Panc1 (cell line): ENCODE results near the gene MPPED1. TPM values are rescaled to one million over a fixed set of nuclear protein-coding genes. Genes with fewer than 3 reads are reported as not detected.

Source experiments
- ATAC-seq: fragments of 200-7000 bp; cut with Tn5 transposase; 2 replicates; pipeline ENCODE4 v1.9.1; 2020; ENCODE audit warnings: mild to moderate bottlenecking, moderate library complexity
- BruUV-seq: library from RNA; stranded (reverse); fragments of 400-500 nt; replicated peaks from 2 replicates; lab custom pipeline; 2021; lab: Mats Ljungman, UMichigan
- CTCF ChIA-PET: fragments of 300-600 bp; sonication (Branson Sonifier 250); formaldehyde crosslinking; loops from one replicate; lab custom pipeline; 2022; ENCODE audit warnings: antibody characterized with exemption; lab: Charles Lee
- POLR2A ChIA-PET: fragments of 300-600 bp; sonication (Branson Sonifier 250); formaldehyde crosslinking; loops from one replicate; lab custom pipeline; 2022; ENCODE audit warnings: antibody characterized with exemption; lab: Charles Lee
- DNase-seq: peaks from one replicate; pipeline ENCODE4 v3.0.0-alpha.2; 2010; ENCODE audit warnings: low read depth, low spot score
- H3K27ac ChIP-seq: 2 replicates; pipeline ENCODE4 v1.5.1; 2011; ENCODE audit warnings: mild to moderate bottlenecking, low read length, inconsistent platforms
- H3K27me3 ChIP-seq: fragments of 200-500 bp; sonication (Bioruptor generic); 2 replicates; pipeline ENCODE4 v1.6.0; 2014; ENCODE audit warnings: low read length, inconsistent platforms; ENCODE audit not compliant: control insufficient read depth, insufficient read depth
- H3K36me3 ChIP-seq: fragments of 200-500 bp; sonication (Bioruptor generic); 2 replicates; pipeline ENCODE4 v1.5.1; 2014; ENCODE audit warnings: inconsistent platforms, mild to moderate bottlenecking, low read length, moderate library complexity; ENCODE audit not compliant: control insufficient read depth, insufficient read depth
- H3K4me1 ChIP-seq: 2 replicates; pipeline ENCODE4 v1.5.1; 2011; ENCODE audit warnings: inconsistent platforms, mild to moderate bottlenecking, low read length, moderate library complexity; ENCODE audit not compliant: control insufficient read depth, insufficient read depth
- H3K4me3 ChIP-seq, 2 experiments: 2 replicates each; pipeline ENCODE4 v1.5.1; 2011 to 2012; ENCODE audit warnings: low read depth in 2 of 2, low read length in 2 of 2, mild to moderate bottlenecking in 2 of 2, inconsistent platforms in 1 of 2, moderate library complexity in 1 of 2
- H3K9me3 ChIP-seq: fragments of 200-500 bp; sonication (Bioruptor generic); 2 replicates; pipeline ENCODE4 v1.5.1; 2014; ENCODE audit warnings: low read depth, mild to moderate bottlenecking, inconsistent platforms, low read length, moderate library complexity; ENCODE audit not compliant: control insufficient read depth, insufficient read depth
- POLR2AphosphoS5 ChIP-seq: IDR thresholded peaks from 2 replicates; pipeline ENCODE4 v1.6.1; 2012; ENCODE audit warnings: mild to moderate bottlenecking, low read depth, low read length, moderate library complexity
- SIN3A ChIP-seq: IDR thresholded peaks from 2 replicates; pipeline ENCODE4 v1.6.1; 2012; ENCODE audit warnings: low read depth, mild to moderate bottlenecking, low read length, moderate library complexity, borderline replicate concordance; ENCODE audit not compliant: insufficient read depth
- TCF7L2 ChIP-seq: IDR thresholded peaks from 2 replicates; pipeline ENCODE4 v1.6.1; 2011; ENCODE audit warnings: mild to moderate bottlenecking, low read depth, low read length, inconsistent platforms
- in situ Hi-C: cut with HindIII; loops from 2 replicates; pipeline ENCODE4 v1.10.0; 2016; ENCODE audit warnings: low sequenced_read_pairs, low pct_unique_long_range_greater_than_20kb
- intact Hi-C: fragments of 100-400 bp; cut with micrococcal nuclease; formaldehyde crosslinking; loops from one replicate; pipeline ENCODE4 v1.10.0; 2022; ENCODE audit not compliant: unreplicated experiment
- total RNA-seq: library from RNA; stranded (reverse); gene quantifications from one replicate; pipeline ENCODE4 v1.2.1, GENCODE V29; 2021; ENCODE audit not compliant: unreplicated experiment
- TF ChIP-seq, protein P1 (sequence below): fragments of 450-650 bp; IDR thresholded peaks from 2 replicates; pipeline ENCODE4 v1.5.1; 2017; ENCODE audit warnings: mild to moderate bottlenecking
- TF ChIP-seq, protein P2 (sequence below), 2 experiments: IDR thresholded peaks; 2 replicates each; pipeline ENCODE4 v1.6.1; 2011 to 2012; ENCODE audit warnings: low read depth in 2 of 2, control low read depth in 1 of 2, low read length in 1 of 2, mild to moderate bottlenecking in 1 of 2, moderate library complexity in 1 of 2; ENCODE audit not compliant: insufficient read depth in 1 of 2

MPPED1 gene
- total RNA-seq, 1 experiment from 2014 or later = not detected

DNA sequence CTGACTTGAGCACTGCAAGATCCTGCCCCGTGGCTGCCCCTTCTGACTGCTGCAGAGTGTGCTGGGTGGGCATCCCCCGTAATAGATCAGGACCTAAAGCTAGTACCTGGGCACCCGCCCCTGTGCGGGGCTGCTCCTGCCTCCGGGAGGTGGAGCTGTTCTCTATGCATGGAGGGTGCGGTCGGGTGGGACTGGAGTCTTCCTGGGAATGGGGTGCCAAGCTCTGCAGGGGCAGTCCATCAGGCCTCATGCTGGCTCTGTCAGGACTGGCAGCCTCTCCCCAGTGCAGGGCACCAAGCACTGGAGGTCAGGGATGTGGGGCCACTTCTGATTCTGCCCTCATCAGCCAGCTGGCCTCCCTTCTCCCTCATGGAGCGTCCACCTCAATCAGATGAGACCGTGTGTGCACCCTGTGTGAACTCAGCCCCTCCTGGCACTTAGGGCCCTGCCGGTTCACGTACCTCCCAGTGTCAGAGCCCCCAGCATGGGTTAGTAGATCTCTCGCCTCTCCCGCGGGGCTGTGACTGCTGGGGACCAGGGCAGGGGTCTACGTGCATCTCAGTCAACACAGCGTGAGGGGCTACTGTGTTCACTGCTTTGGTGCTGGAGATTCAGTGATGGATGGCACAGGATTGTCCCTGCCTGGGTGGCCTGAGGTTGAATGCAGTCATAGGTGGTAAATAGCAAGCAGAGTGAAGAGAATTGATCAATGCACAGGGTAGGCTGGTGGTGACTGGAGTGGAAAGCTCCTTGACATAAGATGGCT is 30.8 kb downstream of the MPPED1 start:
- BruUV-seq = no TSS peak
- intact Hi-C loops = no loop called here
- Histone ChIP-seq H3K27me3 (no peaks in the 10 kb centered on the region), H3K27ac (no peak overlapping the region), H3K36me3 (no peaks in the 10 kb centered on the region), H3K4me1 (no peaks in the 10 kb centered on the region; the same call in 1 of the 2 replicates), H3K9me3 (no peaks in the 10 kb centered on the region), H3K4me3 (no peak overlapping the region)
- no peak for DNase-seq
- ATAC-seq = no peak
- ChIA-PET CTCF (interaction anchor here (0.6 kb wide), 1 partner anchor 20 kb away, joined by 3 read pairs; no protein-coding TSS in a partner anchor), POLR2A (interaction anchor here (0.6 kb wide), 1 partner anchor 347 kb away, joined by 4 read pairs; no protein-coding TSS in a partner anchor)
- in situ Hi-C loops = no loop called here
- TF ChIP-seq, protein P1, sequence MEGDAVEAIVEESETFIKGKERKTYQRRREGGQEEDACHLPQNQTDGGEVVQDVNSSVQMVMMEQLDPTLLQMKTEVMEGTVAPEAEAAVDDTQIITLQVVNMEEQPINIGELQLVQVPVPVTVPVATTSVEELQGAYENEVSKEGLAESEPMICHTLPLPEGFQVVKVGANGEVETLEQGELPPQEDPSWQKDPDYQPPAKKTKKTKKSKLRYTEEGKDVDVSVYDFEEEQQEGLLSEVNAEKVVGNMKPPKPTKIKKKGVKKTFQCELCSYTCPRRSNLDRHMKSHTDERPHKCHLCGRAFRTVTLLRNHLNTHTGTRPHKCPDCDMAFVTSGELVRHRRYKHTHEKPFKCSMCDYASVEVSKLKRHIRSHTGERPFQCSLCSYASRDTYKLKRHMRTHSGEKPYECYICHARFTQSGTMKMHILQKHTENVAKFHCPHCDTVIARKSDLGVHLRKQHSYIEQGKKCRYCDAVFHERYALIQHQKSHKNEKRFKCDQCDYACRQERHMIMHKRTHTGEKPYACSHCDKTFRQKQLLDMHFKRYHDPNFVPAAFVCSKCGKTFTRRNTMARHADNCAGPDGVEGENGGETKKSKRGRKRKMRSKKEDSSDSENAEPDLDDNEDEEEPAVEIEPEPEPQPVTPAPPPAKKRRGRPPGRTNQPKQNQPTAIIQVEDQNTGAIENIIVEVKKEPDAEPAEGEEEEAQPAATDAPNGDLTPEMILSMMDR = no peak
- TF ChIP-seq TCF7L2 = no peak
- TF ChIP-seq, protein P2, sequence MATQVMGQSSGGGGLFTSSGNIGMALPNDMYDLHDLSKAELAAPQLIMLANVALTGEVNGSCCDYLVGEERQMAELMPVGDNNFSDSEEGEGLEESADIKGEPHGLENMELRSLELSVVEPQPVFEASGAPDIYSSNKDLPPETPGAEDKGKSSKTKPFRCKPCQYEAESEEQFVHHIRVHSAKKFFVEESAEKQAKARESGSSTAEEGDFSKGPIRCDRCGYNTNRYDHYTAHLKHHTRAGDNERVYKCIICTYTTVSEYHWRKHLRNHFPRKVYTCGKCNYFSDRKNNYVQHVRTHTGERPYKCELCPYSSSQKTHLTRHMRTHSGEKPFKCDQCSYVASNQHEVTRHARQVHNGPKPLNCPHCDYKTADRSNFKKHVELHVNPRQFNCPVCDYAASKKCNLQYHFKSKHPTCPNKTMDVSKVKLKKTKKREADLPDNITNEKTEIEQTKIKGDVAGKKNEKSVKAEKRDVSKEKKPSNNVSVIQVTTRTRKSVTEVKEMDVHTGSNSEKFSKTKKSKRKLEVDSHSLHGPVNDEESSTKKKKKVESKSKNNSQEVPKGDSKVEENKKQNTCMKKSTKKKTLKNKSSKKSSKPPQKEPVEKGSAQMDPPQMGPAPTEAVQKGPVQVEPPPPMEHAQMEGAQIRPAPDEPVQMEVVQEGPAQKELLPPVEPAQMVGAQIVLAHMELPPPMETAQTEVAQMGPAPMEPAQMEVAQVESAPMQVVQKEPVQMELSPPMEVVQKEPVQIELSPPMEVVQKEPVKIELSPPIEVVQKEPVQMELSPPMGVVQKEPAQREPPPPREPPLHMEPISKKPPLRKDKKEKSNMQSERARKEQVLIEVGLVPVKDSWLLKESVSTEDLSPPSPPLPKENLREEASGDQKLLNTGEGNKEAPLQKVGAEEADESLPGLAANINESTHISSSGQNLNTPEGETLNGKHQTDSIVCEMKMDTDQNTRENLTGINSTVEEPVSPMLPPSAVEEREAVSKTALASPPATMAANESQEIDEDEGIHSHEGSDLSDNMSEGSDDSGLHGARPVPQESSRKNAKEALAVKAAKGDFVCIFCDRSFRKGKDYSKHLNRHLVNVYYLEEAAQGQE (IDR thresholded peaks at IDR 0.05; ENCODE audit: insufficient read depth in 1 of 2, low read depth in 2 of 2, low read length in 1 of 2) = no peak
- no peak for TF ChIP-seq POLR2AphosphoS5
- no peak for TF ChIP-seq SIN3A

DNA sequence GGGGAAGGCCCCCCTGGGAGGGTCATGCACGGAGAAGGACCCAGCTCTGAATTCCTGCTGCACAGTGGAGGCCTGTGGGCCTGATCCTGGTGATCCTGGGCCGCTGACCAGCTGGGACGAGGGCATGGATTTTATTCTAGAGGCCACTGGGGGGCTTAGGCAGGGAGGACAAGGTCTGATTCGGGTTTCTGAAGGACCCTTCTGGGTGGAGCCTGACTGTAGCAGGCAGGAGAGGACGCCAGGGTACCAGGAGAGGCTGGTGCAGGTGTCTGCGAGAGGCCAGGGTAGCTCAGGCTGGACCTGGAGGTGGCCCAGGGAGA is 31.3 kb downstream of the MPPED1 start:
- Histone ChIP-seq H3K4me3 (no peak overlapping the region), H3K27me3 (no peaks in the 10 kb centered on the region), H3K27ac (no peak overlapping the region), H3K4me1 (no peaks in the 10 kb centered on the region; the same call in 1 of the 2 replicates), H3K9me3 (no peaks in the 10 kb centered on the region), H3K36me3 (no peaks in the 10 kb centered on the region)
- TF ChIP-seq, protein P2 (IDR thresholded peaks at IDR 0.05; ENCODE audit: insufficient read depth in 1 of 2, low read depth in 2 of 2, low read length in 1 of 2) = no peak
- TF ChIP-seq TCF7L2 (no peak), POLR2AphosphoS5 (no peak), SIN3A (no peak)
- TF ChIP-seq, protein P1 = no peak
- ATAC-seq (no peak), DNase-seq (no peak)
- CTCF ChIA-PET = no interaction called here
- BruUV-seq = no TSS peak
- POLR2A ChIA-PET = interaction anchor here (0.6 kb wide), 1 partner anchor 346 kb away, joined by 4 read pairs; no protein-coding TSS in a partner anchor
- intact Hi-C loops (no loop called here), in situ Hi-C loops (no loop called here)
